K562 (cell line): ENCODE data around the gene IBA57. TPM values are rescaled to one million over a fixed set of nuclear protein-coding genes. Genes with fewer than 3 reads are reported as not detected.

Source experiments
- BCOR ChIP-seq: fragments of 450-650 bp; IDR thresholded peaks from 2 replicates; pipeline ENCODE4 v1.6.1; 2016
- E2F6 ChIP-seq, 2 experiments: IDR thresholded peaks; 2 replicates each; pipeline ENCODE4 v1.6.1; 2011; ENCODE audit warnings: borderline replicate concordance in 1 of 2, control low read depth in 1 of 2, low read depth in 1 of 2, low read length in 1 of 2, mild to moderate bottlenecking in 1 of 2, mixed read lengths in 1 of 2, moderate library complexity in 1 of 2; ENCODE audit not compliant: insufficient read depth in 1 of 2, insufficient read length in 1 of 2, poor library complexity in 1 of 2, severe bottlenecking in 1 of 2; ENCODE audit errors: extremely low read depth in 1 of 2
- ILF3 ChIP-seq: fragments of 450-650 bp; IDR thresholded peaks from 2 replicates; pipeline ENCODE4 v1.6.1; 2018; ENCODE audit warnings: antibody characterized with exemption, mild to moderate bottlenecking, moderate library complexity, borderline replicate concordance
- MAFK ChIP-seq: IDR thresholded peaks from 2 replicates; pipeline ENCODE4 v1.6.1; 2011; ENCODE audit warnings: low read length, improper control_type of control experiment
- MLX ChIP-seq, 2 experiments: fragments of 450-650 bp in 1 of 2; sonication (generic) in 1 of 2; formaldehyde crosslinking; conservative IDR thresholded peaks; 2 replicates each; pipeline versions ENCODE4 v1.4.0 to v1.8.1; 2020 to 2022; ENCODE audit warnings: mild to moderate bottlenecking in 1 of 2, missing genetic modification reagents in 1 of 2
- POLR2G ChIP-seq: fragments of 200-400 bp; formaldehyde crosslinking; IDR thresholded peaks from 2 replicates; pipeline ENCODE4 v1.6.1; 2017; ENCODE audit warnings: low read depth, mild to moderate bottlenecking, antibody characterized with exemption, low read length, moderate library complexity
- PURB ChIP-seq: sonication (generic); formaldehyde crosslinking; IDR thresholded peaks from 2 replicates; pipeline ENCODE4 v1.9.0; 2021; ENCODE audit warnings: low read depth, mild to moderate bottlenecking, missing genetic modification reagents
- RCOR1 ChIP-seq, 2 experiments: IDR thresholded peaks; 2 replicates each; pipeline ENCODE4 v1.6.1; 2012; ENCODE audit warnings: low read depth in 2 of 2, low read length in 2 of 2, borderline replicate concordance in 1 of 2, improper control_type of control experiment in 1 of 2
- SIRT6 ChIP-seq: IDR thresholded peaks from one replicate; pipeline ENCODE4 v1.6.1; 2012; ENCODE audit warnings: low read depth, mild to moderate bottlenecking, control low read depth, inconsistent platforms, low read length, moderate library complexity
- TCF7 ChIP-seq: sonication (generic); IDR thresholded peaks from 2 replicates; pipeline ENCODE4 v1.6.1; 2016; ENCODE audit warnings: antibody characterized with exemption, borderline replicate concordance
- ZNF318 ChIP-seq, 2 experiments: fragments of 450-650 bp; IDR thresholded peaks; 2 replicates each; pipeline ENCODE4 v1.6.1; 2016; ENCODE audit warnings: mild to moderate bottlenecking in 2 of 2, borderline replicate concordance in 1 of 2, low read depth in 1 of 2, moderate library complexity in 1 of 2
- ZNF79 ChIP-seq: fragments of 250-450 bp; sonication (Bioruptor Pico); IDR thresholded peaks from 2 replicates; pipeline ENCODE4 v1.4.0; 2020; ENCODE audit warnings: low read depth, mild to moderate bottlenecking, moderate library complexity
- polyA plus RNA-seq, 8 experiments: library from polyadenylated mRNA; depleted of rRNA in 4 of 8; stranded (reverse) in 5 of 8; unstranded in 3 of 8; fragments of >200 nt; fragmentation: Nextera tagmentation in 2 of 8; fragmentation: Illumina TruSeq in 1 of 8; extraction: Ambion mirVana in 2 of 8; extraction: Trizol in 1 of 8; gene quantifications; 2 replicates each; pipeline versions ENCODE4 v1.2.1 to v1.2.3, GENCODE V29; 2011 to 2014; ENCODE audit warnings: inconsistent platforms in 1 of 8, missing spikeins in 1 of 8
- total RNA-seq, 7 experiments: library from RNA; depleted of rRNA in 6 of 7; stranded (reverse); fragments of >200 nt in 6 of 7; fragmentation: Illumina TruSeq in 2 of 7; extraction: Trizol in 2 of 7; gene quantifications; 2 replicates each; pipeline versions ENCODE4 v1.2.1 to v1.2.3, GENCODE V29; 2011 to 2021; ENCODE audit warnings: low replicate concordance in 1 of 7
- TF ChIP-seq, protein P1 (sequence below): fragments of 450-650 bp; IDR thresholded peaks from 2 replicates; pipeline ENCODE4 v1.6.1; 2016; ENCODE audit warnings: mild to moderate bottlenecking

Gene IBA57
- total and polyA plus RNA-seq, 9 of the 15 experiments (the other 6 are each of a cell fraction or from before 2014, with no cell fraction given) = 0.77 to 15.5 (median 2.7) TPM

DNA sequence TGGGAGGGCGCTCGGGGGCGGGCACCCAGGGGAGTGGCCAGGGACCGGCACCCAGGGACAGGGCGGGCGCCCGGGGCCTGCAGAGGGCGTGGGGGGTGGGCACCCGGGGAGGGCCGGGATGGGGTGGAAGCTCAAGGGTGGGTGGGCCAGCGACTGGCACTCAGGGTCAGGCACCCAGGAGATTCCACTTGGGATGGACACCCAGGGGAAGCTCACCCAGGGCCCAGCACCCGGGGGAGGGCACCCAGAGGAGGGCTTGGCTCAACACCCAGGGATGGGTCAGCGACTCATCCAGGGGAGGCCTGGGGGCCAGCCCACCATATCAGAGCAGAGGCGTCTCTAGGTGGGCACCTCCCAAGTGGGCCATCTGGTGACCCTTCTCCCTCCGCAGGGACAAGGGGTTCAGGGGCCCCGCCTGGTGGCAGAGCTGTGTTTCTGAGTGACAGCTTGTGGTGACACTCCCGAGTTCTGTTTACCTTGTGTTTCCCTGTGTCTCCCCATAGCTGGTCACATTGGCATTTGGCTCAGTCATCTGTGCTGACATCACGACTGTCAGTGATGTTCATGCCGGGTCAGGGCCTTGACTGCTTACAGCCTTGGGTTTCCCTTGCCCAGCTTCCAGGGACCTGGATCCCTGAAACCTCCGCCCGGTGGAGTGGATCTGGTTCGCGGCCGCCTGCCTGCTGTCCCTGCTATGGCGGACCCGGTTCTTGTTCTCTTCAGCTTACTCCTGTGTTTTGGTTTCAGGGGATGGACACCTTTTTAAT lies 749 bp downstream of the IBA57 start (continued):
- TF ChIP-seq TCF7 = no peak
- TF ChIP-seq, protein P1, sequence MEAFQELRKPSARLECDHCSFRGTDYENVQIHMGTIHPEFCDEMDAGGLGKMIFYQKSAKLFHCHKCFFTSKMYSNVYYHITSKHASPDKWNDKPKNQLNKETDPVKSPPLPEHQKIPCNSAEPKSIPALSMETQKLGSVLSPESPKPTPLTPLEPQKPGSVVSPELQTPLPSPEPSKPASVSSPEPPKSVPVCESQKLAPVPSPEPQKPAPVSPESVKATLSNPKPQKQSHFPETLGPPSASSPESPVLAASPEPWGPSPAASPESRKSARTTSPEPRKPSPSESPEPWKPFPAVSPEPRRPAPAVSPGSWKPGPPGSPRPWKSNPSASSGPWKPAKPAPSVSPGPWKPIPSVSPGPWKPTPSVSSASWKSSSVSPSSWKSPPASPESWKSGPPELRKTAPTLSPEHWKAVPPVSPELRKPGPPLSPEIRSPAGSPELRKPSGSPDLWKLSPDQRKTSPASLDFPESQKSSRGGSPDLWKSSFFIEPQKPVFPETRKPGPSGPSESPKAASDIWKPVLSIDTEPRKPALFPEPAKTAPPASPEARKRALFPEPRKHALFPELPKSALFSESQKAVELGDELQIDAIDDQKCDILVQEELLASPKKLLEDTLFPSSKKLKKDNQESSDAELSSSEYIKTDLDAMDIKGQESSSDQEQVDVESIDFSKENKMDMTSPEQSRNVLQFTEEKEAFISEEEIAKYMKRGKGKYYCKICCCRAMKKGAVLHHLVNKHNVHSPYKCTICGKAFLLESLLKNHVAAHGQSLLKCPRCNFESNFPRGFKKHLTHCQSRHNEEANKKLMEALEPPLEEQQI = no peak
- peak; percentile 58 for TF ChIP-seq MAFK
- no peak for TF ChIP-seq ILF3
- no peak for TF ChIP-seq SIRT6
- peak in 1 of 2 experiments; percentile 90; a peak in 2 of 4 replicates for TF ChIP-seq ZNF318 (IDR thresholded peaks at IDR 0.05; ENCODE audit: borderline replicate concordance in 1 of 2, low read depth in 1 of 2)
- TF ChIP-seq E2F6 (IDR thresholded peaks at IDR 0.05; ENCODE audit: borderline replicate concordance in 1 of 2, extremely low read depth in 1 of 2, insufficient read depth in 1 of 2, insufficient read length in 1 of 2, low read depth in 1 of 2, low read length in 1 of 2, poor library complexity in 1 of 2, severe bottlenecking in 1 of 2) = peak in 1 of 2 experiments; percentile 47
- no peak for TF ChIP-seq MLX (CRISPR knock-in tag; conservative IDR thresholded peaks at IDR 0.05)
- TF ChIP-seq PURB (CRISPR knock-in tag) = no peak
- no peak for TF ChIP-seq POLR2G
- TF ChIP-seq BCOR = 0 out of 2 replicates have a peak, but pooled peaks have one; percentile 28
- 0 out of 2 replicates have a peak, but pooled peaks have one; percentile 22 for TF ChIP-seq ZNF79 (CRISPR knock-in tag)
- TF ChIP-seq RCOR1 (IDR thresholded peaks at IDR 0.05; ENCODE audit: borderline replicate concordance in 1 of 2, low read depth in 2 of 2, low read length in 2 of 2) = peak; percentile 11 to 43; a peak in 2 of 4 replicates
